ENCODE data around the gene AQR.

AQR gene

GRCh38 chr15:34889476-34889875 lies 80.1 kb downstream of the AQR start:
- no peak for ATAC-seq
- TF ChIP-seq ISL1 (CRISPR knock-in tag; IDR thresholded peaks at IDR 0.05) (no peak), ZC3H10 (CRISPR knock-in tag; IDR thresholded peaks at IDR 0.05) (no peak), ZFP3 (CRISPR knock-in tag; IDR thresholded peaks at IDR 0.05) (no peak), TCF4 (CRISPR knock-in tag; IDR thresholded peaks at IDR 0.05; ENCODE audit: borderline replicate concordance) (no peak), ESRRG (CRISPR knock-in tag; IDR thresholded peaks at IDR 0.05) (no peak), ARNTL (CRISPR knock-in tag; IDR thresholded peaks at IDR 0.05; ENCODE audit: borderline replicate concordance, low read depth) (no peak), SNAI2 (CRISPR knock-in tag; IDR thresholded peaks at IDR 0.05) (no peak), PPARA (CRISPR knock-in tag; IDR thresholded peaks at IDR 0.05; ENCODE audit: borderline replicate concordance) (no peak), TOX (CRISPR knock-in tag; IDR thresholded peaks at IDR 0.05; ENCODE audit: borderline replicate concordance) (no peak), ZNF8 (CRISPR knock-in tag; IDR thresholded peaks at IDR 0.05) (no peak), TSHZ2 (CRISPR knock-in tag; IDR thresholded peaks at IDR 0.05) (no peak)
- TF ChIP-seq, protein P1, sequence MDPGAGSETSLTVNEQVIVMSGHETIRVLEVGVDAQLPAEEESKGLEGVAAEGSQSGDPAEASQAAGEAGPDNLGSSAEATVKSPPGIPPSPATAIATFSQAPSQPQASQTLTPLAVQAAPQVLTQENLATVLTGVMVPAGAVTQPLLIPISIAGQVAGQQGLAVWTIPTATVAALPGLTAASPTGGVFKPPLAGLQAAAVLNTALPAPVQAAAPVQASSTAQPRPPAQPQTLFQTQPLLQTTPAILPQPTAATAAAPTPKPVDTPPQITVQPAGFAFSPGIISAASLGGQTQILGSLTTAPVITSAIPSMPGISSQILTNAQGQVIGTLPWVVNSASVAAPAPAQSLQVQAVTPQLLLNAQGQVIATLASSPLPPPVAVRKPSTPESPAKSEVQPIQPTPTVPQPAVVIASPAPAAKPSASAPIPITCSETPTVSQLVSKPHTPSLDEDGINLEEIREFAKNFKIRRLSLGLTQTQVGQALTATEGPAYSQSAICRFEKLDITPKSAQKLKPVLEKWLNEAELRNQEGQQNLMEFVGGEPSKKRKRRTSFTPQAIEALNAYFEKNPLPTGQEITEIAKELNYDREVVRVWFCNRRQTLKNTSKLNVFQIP (CRISPR knock-in tag; IDR thresholded peaks at IDR 0.05; ENCODE audit: borderline replicate concordance, low read depth): no peak
- TF ChIP-seq, protein P2, sequence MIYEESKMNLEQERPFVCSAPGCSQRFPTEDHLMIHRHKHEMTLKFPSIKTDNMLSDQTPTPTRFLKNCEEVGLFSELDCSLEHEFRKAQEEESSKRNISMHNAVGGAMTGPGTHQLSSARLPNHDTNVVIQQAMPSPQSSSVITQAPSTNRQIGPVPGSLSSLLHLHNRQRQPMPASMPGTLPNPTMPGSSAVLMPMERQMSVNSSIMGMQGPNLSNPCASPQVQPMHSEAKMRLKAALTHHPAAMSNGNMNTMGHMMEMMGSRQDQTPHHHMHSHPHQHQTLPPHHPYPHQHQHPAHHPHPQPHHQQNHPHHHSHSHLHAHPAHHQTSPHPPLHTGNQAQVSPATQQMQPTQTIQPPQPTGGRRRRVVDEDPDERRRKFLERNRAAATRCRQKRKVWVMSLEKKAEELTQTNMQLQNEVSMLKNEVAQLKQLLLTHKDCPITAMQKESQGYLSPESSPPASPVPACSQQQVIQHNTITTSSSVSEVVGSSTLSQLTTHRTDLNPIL (CRISPR knock-in tag; IDR thresholded peaks at IDR 0.05; ENCODE audit: low read depth): no peak

GRCh38 chr15:34886134-34886533 lies 83.4 kb downstream of the AQR start:
- ATAC-seq: no peak
- no peak for TF ChIP-seq ESRRG (CRISPR knock-in tag; IDR thresholded peaks at IDR 0.05)
- no peak for TF ChIP-seq ZFP3 (CRISPR knock-in tag; IDR thresholded peaks at IDR 0.05)
- TF ChIP-seq TSHZ2 (CRISPR knock-in tag; IDR thresholded peaks at IDR 0.05): no peak
- no peak for TF ChIP-seq OSR1 (CRISPR knock-in tag; IDR thresholded peaks at IDR 0.05)
- no peak for TF ChIP-seq RARB (CRISPR knock-in tag; IDR thresholded peaks at IDR 0.05)
- TF ChIP-seq, protein P2 (CRISPR knock-in tag; IDR thresholded peaks at IDR 0.05; ENCODE audit: low read depth): no peak
- TF ChIP-seq ZC3H10 (CRISPR knock-in tag; IDR thresholded peaks at IDR 0.05): no peak
- TF ChIP-seq CSDC2 (CRISPR knock-in tag; IDR thresholded peaks at IDR 0.05): no peak
- TF ChIP-seq ZNF70 (CRISPR knock-in tag; IDR thresholded peaks at IDR 0.05): no peak
- no peak for TF ChIP-seq ZNF8 (CRISPR knock-in tag; IDR thresholded peaks at IDR 0.05)

GRCh38 chr15:34883633-34884032 lies 85.9 kb downstream of the AQR start:
- no peak for ATAC-seq
- TF ChIP-seq CSDC2 (CRISPR knock-in tag; IDR thresholded peaks at IDR 0.05) (no peak), ESRRG (CRISPR knock-in tag; IDR thresholded peaks at IDR 0.05) (no peak), OSR1 (CRISPR knock-in tag; IDR thresholded peaks at IDR 0.05) (no peak), ZNF70 (CRISPR knock-in tag; IDR thresholded peaks at IDR 0.05) (no peak), ZNF8 (CRISPR knock-in tag; IDR thresholded peaks at IDR 0.05) (no peak)
- TF ChIP-seq, protein P1 (CRISPR knock-in tag; IDR thresholded peaks at IDR 0.05; ENCODE audit: borderline replicate concordance, low read depth): no peak
